IPS-18c (cell line): ENCODE results near the gene ETFRF1.
A peak's percentile ranks its signal among the peaks of the same experiment; 100 is the strongest.

Source experiments
- H3K4me3 ChIP-seq: 2 replicates; pipeline ENCODE4 v1.7.0; 2013; ENCODE audit warnings: low read depth, mild to moderate bottlenecking, low read length, moderate library complexity; ENCODE audit not compliant: insufficient read depth
- H3K9me3 ChIP-seq: one replicate; pipeline ENCODE4 v1.6.1; 2013; ENCODE audit warnings: mild to moderate bottlenecking, low read length, moderate library complexity; ENCODE audit not compliant: control insufficient read depth, insufficient read depth

ETFRF1 gene

DNA sequence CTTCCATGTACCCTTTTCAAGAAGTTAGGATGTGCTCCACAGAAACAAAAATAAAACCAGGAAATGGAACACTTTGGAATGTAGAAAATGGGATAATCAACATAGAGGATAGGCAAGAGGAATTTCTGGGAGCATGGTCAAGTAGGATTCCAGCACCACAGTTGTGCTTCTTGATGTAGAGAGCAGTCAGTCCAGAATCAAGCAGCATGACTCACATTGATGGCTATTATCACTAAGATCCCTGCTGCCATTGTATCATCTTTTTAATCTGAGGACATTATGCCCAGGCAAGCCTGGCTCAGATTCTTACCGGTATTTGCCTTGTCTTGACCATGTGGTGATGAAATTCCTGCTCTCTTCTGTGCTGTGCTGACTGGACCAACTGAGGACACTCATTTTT lies 5.7 kb downstream of the ETFRF1 start:
- Histone ChIP-seq H3K9me3 (no peaks in the 10 kb centered on the region), H3K4me3 (no peak overlapping the region)

DNA sequence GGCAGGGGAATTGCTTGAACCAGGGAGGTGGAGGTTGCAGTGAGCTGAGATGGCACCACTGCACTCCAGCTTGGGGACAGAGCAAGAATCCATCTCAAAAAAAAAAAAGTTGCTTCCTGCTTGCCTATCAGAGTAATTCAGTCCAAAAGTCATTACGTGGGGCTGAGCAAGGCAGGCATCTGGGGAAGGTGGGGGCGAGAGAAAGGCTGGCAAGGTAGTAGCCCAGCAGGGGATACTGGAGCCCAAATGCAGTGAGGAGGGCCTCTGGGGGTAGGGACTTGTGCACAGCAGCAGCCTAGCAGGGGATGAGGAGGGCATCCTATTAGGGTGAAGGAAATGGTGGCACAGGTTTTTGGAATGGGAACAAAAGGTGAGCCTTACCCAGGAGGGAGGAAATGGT lies 7.1 kb downstream of the ETFRF1 start:
- no peaks in the 10 kb centered on the region for H3K9me3 ChIP-seq
- no peak overlapping the region for H3K4me3 ChIP-seq

DNA sequence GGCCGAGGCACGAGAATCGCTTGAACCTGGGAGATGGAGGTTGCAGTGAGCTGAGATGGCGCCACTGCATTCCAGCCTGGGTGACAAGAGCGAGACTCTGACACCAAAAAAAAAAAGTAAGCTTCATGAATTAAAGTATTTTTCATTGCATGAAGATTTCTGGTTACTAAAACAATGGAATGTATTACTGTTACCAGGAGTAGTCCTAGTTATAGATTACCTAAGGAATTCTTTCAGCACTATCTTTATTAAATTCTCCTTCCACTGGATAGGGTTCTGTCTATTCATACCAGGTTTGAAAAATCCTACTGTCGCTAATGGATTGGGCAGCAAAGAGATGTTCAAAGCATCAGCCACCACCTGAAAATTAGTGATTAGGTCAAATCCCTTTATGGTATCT lies 12.4 kb downstream of the ETFRF1 start:
- Histone ChIP-seq H3K4me3 (no peak overlapping the region), H3K9me3 (no peaks in the 10 kb centered on the region)

- H3K4me3 ChIP-seq, result no peak overlapping the region
- H3K9me3 ChIP-seq, result no peaks in the 10 kb centered on the region
Observed at GRCh38 chr12:25207846-25208245, 12.8 kb downstream of the ETFRF1 start.

DNA sequence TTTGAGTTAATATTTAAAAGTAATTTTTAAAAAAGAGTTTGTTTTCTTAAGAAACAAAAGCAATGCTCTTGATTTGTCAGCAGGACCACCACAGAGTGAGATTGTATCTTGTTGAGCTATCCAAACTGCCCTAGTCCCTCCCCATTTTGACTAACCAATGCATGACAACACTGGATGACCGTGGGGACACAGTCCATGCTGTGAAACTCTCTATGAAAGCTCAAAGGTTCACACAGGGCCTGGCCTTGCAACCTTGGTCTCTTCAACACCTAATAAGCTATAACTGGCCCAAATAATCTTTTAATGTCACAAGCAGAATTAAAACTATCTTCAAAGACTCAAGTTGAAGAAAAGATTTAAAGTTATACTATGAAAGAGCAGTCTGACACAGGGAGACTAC lies 13.5 kb downstream of the ETFRF1 start:
- Histone ChIP-seq H3K9me3 (no peaks in the 10 kb centered on the region), H3K4me3 (no peak overlapping the region)

GRCh38 chr12:25213338-25213737 lies 18.3 kb downstream of the ETFRF1 start:
- H3K9me3 ChIP-seq, result no peaks in the 10 kb centered on the region
- H3K4me3 ChIP-seq, result no peak overlapping the region

DNA sequence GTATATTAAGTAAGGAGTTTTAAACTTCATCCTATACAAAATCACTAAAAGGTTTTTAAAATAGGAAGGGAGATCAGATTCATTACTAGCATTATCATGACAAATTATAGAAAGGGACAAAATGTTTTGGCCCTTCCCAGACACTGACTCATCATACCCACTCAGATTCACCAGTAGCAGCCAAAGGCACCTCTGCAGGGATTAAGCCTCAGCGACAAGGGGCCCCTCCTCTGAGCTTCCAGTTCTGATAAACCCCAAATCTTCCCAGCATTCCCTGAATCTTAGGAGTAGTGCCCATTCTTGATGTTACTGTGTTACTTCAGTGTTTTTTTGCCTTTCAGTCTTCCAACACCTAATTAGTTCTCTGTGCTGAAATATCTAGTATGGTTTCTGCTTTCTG lies 41.2 kb downstream of the ETFRF1 start:
- Histone ChIP-seq H3K9me3 (no peaks in the 10 kb centered on the region), H3K4me3 (no peak overlapping the region)

DNA sequence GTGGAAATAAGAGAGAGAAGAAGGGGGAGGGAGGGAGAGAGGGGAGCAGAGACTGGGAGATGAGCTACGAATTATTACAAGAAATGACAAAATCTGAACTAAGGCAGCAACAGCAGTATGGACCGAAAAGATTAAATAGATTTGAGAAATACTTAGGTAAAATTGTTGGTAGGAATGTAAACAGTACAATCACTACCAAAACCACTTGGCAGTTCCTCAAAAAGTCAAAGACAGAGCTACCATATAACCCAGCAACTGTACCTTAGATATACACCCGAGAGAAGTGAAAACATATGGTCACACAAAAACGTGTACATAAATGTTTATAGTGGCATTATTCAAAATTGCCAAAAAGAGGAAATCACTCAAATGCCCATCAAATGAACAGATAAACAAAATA lies 41.6 kb downstream of the ETFRF1 start:
- Histone ChIP-seq H3K9me3 (no peaks in the 10 kb centered on the region), H3K4me3 (no peak overlapping the region)

DNA sequence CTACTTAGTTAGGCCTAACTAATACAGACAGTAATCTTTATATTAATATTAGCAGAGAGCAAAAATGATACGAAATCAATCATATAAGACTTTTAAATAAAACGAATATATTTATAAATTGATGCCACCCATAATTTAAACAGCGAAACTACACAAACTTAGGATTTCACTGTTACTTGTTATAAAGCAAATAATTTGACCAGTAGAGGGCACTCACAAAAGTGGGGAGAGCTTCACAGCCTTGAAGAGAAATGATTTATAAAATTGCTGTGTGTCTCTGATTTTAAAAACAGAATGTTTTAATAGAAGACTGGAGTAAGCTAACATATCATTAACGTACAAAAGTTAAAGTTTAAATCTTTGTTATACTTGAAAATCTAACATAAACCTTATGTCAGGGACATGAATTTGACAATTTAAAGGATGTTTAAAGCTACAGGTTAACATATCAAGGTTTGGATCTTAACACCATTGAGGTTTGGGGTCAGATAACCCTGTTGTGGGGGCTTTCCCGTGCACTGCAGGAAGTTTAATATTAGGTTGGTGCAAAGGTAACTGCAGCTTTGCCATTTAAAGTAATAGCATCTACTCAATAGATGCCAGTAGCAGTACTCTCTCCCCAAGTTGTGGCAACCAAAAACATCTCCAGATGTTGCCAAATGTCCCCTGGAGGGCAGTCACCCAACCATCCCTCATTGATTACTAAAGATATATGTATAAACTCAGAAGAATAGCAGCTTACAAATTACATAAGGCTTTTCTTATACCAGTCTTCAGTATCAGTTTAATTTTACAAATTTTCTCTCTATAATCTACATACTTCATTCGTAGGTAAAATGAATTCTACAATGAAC lies 46.4 kb downstream of the ETFRF1 start:
- H3K4me3 ChIP-seq, result no peak overlapping the region
- H3K9me3 ChIP-seq, result no peaks in the 10 kb centered on the region

- no peaks in the 10 kb centered on the region for H3K9me3 ChIP-seq
- no peak overlapping the region for H3K4me3 ChIP-seq
Observed at GRCh38 chr12:25242981-25243679, 48.1 kb downstream of the ETFRF1 start.

- Histone ChIP-seq H3K9me3 (no peaks in the 10 kb centered on the region), H3K4me3 (no peak overlapping the region)
Observed at GRCh38 chr12:25243680-25243990, 48.6 kb downstream of the ETFRF1 start.

- H3K4me3 ChIP-seq, result no peak overlapping the region
- H3K9me3 ChIP-seq, result no peaks in the 10 kb centered on the region
Observed at GRCh38 chr12:25245491-25245890, 50.5 kb downstream of the ETFRF1 start.

DNA sequence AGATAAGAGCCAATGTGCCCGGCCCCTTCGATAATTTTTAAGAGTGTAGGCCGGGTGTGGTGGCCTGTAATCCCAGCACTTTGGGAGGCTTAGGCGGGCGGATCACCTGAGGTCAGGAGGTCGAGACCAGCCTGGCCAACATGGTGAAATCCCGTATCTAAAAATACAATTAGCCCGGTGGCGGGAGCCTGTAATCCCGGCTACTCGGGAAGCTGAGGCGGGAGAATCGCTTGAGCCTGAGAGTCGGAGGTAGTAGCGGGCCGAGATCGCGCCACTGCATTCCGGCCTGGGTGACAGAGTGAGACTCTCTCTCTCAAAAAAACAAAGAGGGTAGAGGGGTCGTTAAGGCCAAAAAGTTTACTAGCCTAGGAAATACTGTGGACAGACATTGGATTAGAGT lies 53.1 kb downstream of the ETFRF1 start:
- Histone ChIP-seq H3K4me3 (no peak overlapping the region), H3K9me3 (no peaks in the 10 kb centered on the region)

DNA sequence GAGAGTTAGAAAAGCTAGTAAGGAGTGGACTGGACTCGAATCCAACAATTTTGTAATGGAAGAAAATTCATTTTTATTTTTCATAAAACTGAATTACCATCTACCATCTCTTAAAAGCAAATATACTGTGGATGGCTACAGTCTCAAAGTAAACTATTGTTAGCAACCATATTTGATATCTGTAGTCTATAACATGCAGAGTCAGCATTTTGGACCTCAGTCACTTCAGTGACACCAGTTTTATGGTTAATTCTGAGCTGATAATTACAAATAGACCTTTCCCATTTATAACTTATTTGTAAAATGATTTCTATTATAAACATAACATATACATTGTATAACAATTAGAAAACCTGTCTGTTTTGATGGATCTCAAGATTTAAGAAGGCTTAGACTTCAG lies 53.7 kb downstream of the ETFRF1 start:
- no peak overlapping the region for H3K4me3 ChIP-seq
- H3K9me3 ChIP-seq, result no peaks in the 10 kb centered on the region

DNA sequence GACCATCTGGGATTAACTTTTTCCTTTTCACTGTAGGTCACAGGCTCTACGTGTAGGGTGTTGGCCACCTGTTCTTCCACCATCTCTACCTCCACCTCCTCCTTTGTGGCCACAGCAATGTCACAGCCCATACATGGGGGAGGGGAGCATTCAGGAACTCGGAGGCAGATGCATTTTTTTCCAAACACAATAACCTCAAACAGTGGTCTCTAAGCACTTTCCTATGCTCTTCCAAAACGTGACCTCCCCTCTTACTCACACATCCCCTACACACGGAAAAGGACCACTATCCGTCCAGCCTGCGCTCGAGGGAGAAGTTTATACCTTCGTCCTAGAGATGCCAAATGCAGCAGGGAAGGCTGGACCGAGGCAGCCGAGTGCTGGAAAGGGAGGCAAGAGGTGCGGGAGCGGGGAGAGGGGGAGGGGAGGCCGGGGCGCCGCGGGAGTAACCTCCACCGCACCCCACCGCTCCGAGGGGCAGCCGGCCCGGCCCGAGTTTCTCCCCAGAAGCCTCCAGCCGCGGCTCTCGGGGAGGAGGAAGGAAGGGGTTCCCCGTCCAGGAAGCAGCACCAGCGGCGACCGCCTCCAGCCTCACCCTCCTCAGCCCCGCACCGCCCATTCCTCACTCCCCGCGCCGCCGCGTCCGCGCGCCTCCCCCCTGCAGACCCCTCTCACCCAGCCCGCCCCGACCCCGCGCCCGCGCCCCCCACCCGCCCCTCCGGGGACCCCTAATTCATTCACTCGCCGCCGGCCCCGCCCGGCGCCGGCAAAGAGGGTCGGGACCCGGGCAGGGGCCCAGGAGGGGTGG lies 55.1 kb downstream of the ETFRF1 start:
- Histone ChIP-seq H3K9me3 (no peaks in the 10 kb centered on the region), H3K4me3 (peak overlapping the region; percentile 55)

GRCh38 chr12:25250744-25251730 lies 56.0 kb downstream of the ETFRF1 start, which contains the start of gene KRAS:
Gene KRAS (minus strand): TSS chr12:25250929.
- Histone ChIP-seq H3K9me3 (no peaks in the 10 kb centered on the region), H3K4me3 (peak within 1 kb of the TSS; percentile 82)

DNA sequence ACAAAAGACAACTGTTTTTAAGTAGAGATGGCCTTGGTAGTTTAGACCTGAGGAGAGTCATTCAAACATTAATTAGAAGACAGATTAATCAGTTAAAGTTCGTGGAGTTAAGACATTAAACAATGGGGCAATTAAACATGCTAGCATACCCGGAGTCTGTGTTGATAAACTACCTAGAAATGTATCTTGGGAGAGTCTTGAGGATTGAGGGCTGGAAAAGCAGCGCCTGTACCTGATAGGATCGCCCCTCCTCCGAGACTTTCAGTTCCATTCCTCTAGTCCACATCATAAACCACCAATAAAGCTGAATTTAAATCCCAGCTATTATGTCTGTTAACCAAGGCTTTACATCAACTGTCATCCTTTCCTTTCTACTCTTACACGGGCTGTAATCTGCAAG lies 56.7 kb downstream of the ETFRF1 start:
- Histone ChIP-seq H3K4me3 (peak overlapping the region; percentile 82), H3K9me3 (no peaks in the 10 kb centered on the region)
